ENCODE results near the gene ATG14. TPM values are rescaled to one million over a fixed set of nuclear protein-coding genes. Genes with fewer than 3 reads are reported as not detected.
"Not testable (repeated sequence)": the region's sequence is repeated elsewhere in the genome, so short reads cannot be mapped to it uniquely, and the experiment has no call there.

Gene ATG14
- total RNA-seq, 2 donors from 2014 or later, result 5.4 to 7.2 TPM

DNA sequence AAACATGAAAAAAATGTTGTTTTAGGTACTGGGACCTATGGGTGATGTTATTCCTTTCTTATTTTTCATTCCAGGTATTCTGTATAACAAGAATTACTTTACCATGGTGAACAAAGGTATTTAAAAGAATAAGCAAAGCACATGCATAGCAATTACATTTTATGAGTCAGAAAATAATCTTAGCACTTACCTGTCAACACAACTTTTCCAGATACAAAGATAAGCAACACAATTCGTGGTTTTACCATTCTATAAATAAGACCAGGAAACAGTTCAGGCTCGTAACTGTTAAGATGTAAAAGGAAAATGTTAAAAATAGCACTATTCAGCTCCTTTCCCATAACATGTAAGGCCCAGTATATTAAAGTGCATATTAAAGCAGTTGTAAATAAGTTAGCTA is 12.3 kb upstream of the ATG14 start:
- no peak for DNase-seq
- Histone ChIP-seq H3K9ac (ENCODE audit: low read depth in 2 of 2, low read length in 2 of 2) (no peak overlapping the region), H3K4me1 (no peaks in the 10 kb centered on the region), H3K36me3 (no peaks in the 10 kb centered on the region), H3K27me3 (no peaks in the 10 kb centered on the region), H3K27ac (peak overlapping the region; percentile 3), H3K9me3 (no peaks in the 10 kb centered on the region), H3K4me3 (no peak overlapping the region)
- TF ChIP-seq, protein P1, sequence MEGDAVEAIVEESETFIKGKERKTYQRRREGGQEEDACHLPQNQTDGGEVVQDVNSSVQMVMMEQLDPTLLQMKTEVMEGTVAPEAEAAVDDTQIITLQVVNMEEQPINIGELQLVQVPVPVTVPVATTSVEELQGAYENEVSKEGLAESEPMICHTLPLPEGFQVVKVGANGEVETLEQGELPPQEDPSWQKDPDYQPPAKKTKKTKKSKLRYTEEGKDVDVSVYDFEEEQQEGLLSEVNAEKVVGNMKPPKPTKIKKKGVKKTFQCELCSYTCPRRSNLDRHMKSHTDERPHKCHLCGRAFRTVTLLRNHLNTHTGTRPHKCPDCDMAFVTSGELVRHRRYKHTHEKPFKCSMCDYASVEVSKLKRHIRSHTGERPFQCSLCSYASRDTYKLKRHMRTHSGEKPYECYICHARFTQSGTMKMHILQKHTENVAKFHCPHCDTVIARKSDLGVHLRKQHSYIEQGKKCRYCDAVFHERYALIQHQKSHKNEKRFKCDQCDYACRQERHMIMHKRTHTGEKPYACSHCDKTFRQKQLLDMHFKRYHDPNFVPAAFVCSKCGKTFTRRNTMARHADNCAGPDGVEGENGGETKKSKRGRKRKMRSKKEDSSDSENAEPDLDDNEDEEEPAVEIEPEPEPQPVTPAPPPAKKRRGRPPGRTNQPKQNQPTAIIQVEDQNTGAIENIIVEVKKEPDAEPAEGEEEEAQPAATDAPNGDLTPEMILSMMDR (IDR thresholded peaks at IDR 0.05), result no peak
- intact Hi-C loops (cut with DNase I), result loop anchor here (10.0 kb wide), 1 partner anchor 179 kb away; no protein-coding TSS in a partner anchor

DNA sequence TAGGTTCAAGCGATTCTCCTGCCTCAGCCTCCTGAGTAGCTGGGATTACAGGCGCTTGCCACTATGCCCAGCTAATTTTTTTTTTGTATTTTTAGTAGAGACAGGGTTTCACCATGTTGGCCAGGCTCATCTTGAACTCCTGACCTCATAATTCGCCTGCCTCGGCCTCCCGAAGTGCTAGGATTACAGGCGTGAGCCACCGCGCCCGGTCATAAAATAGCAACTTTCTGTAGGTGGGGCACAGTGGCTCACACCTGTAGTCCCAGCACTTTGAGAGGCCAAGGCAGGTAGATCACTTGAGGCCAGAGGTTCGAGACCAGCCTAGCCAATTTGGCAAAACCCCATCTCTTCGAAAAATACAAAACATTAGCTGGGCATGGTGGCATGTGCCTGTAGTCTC is 10.7 kb upstream of the ATG14 start:
- H3K27me3 ChIP-seq; H3K36me3 ChIP-seq; H3K9ac ChIP-seq (ENCODE audit: low read depth in 2 of 2, low read length in 2 of 2); H3K4me1 ChIP-seq; H3K27ac ChIP-seq; H3K9me3 ChIP-seq; H3K4me3 ChIP-seq: not testable (repeated sequence)
- intact Hi-C loops (cut with DNase I), result loop anchor here (10.0 kb wide), 1 partner anchor 178 kb away; no protein-coding TSS in a partner anchor
- peak; percentile 48 for DNase-seq

DNA sequence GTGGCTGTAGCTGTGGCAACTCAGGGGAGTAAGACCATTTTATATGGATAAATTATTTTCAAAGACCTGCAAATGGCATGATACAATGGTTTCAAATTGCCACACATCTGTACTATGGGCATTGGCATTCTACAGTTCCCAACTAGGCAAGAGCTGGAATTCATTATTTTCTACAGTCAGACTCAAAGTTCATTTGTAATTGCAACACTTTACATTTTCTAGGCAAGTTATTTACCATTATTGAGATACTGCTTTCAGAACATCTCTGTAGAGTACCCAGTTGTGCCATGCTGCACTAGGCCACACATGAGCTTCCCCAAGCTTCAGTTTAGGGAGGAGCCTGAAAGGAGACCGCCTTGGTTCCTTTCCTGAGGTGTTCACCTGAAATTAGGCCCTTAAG is 8.0 kb upstream of the ATG14 start:
- no peak overlapping the region for H3K9ac ChIP-seq (ENCODE audit: low read depth in 2 of 2, low read length in 2 of 2)
- H3K4me3 ChIP-seq, result no peak overlapping the region
- no peak for DNase-seq
- TF ChIP-seq, protein P1 (IDR thresholded peaks at IDR 0.05), result no peak
- no peaks in the 10 kb centered on the region for H3K4me1 ChIP-seq
- intact Hi-C loops (cut with DNase I), result loop anchor here (5.0 to 10.0 kb wide), 3 partner anchors 55 to 175 kb away; partner anchors contain the start of gene FBXO34
- no peak overlapping the region for H3K27ac ChIP-seq
- H3K9me3 ChIP-seq, result no peaks in the 10 kb centered on the region
- no peaks in the 10 kb centered on the region for H3K27me3 ChIP-seq
- no peaks in the 10 kb centered on the region for H3K36me3 ChIP-seq

DNA sequence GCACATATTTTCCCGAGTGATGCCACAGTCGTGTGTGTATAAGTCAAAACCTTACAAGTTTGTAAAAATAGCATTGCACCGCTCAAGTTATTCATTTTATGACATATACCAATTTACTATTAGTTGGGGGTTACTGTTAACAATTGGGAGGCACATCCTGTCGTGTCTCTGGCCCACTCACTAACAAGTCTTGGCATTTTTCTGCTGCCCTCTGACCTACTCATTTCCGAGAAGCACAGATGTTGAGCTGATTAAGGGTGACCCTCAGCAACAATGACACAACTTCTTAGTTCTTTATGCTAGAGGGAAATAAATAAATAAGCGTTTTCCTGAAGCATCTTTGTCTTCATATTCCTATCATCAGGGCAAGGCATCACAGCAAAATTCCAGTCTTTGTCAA is 6.8 kb upstream of the ATG14 start:
- TF ChIP-seq, protein P1 (IDR thresholded peaks at IDR 0.05), result no peak
- Histone ChIP-seq H3K27ac (no peak overlapping the region), H3K9me3 (no peaks in the 10 kb centered on the region), H3K4me3 (no peak overlapping the region), H3K4me1 (no peaks in the 10 kb centered on the region), H3K9ac (ENCODE audit: low read depth in 2 of 2, low read length in 2 of 2) (no peak overlapping the region), H3K36me3 (no peaks in the 10 kb centered on the region), H3K27me3 (no peaks in the 10 kb centered on the region)
- intact Hi-C loops (cut with DNase I), result loop anchor here (5.0 to 10.0 kb wide), 2 partner anchors 54 to 146 kb away; partner anchors contain the start of gene FBXO34
- DNase-seq, result no peak

DNA sequence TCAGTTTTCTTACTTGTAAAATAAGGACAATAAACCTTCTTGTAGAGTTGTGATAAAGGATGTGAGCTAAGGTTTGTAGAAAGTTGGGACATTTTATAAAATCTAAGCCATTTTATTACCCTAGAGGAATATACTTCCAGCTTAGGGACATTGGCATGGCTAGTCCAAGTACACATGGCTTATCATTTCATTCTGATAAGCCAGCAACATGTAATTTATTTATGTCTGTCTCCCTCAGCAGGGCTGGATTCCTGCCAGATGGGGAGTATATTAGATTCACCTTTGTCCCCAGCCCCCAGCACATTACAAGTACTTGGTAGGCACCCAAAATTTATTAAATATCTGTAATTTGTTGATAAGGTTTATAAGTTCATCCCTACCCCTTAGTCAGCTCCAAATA is 6.3 kb upstream of the ATG14 start:
- intact Hi-C loops (cut with DNase I), result loop anchor here (5.0 to 10.0 kb wide), 2 partner anchors 53 to 146 kb away; partner anchors contain the start of gene FBXO34
- no peak for DNase-seq
- Histone ChIP-seq H3K27me3 (no peaks in the 10 kb centered on the region), H3K4me1 (no peaks in the 10 kb centered on the region), H3K9ac (ENCODE audit: low read depth in 2 of 2, low read length in 2 of 2) (no peak overlapping the region), H3K27ac (no peak overlapping the region), H3K36me3 (no peaks in the 10 kb centered on the region), H3K4me3 (no peak overlapping the region), H3K9me3 (no peaks in the 10 kb centered on the region)
- TF ChIP-seq, protein P1 (IDR thresholded peaks at IDR 0.05), result no peak

DNA sequence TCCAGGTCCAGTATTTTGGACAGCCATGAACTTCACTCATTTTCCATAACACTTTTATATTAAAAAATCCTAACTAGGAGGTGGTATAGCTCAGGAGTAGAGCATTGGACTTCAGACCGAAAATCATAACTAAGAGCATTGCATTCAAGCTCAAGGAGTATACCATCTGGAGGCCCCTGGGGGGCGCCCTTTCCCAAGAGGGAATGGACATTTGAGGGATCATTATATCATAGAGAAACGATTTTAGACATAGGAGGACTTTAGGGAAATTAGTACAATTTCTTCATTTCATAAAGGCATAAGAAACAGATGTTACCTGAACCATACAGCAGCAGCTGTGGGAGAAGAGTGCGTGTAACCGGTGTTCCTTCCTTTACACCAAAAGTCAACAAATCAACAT is 5.2 kb upstream of the ATG14 start:
- Histone ChIP-seq H3K9me3 (no peaks in the 10 kb centered on the region), H3K27ac (no peak overlapping the region), H3K4me3 (no peak overlapping the region), H3K4me1 (no peaks in the 10 kb centered on the region), H3K9ac (ENCODE audit: low read depth in 2 of 2, low read length in 2 of 2) (no peak overlapping the region), H3K27me3 (no peaks in the 10 kb centered on the region), H3K36me3 (no peaks in the 10 kb centered on the region)
- TF ChIP-seq, protein P1 (IDR thresholded peaks at IDR 0.05), result peak; percentile 24
- intact Hi-C loops (cut with DNase I), result loop anchor here (5.0 to 10.0 kb wide), 2 partner anchors 52 to 145 kb away; partner anchors contain the start of gene FBXO34
- DNase-seq, result no peak

Data from colonic mucosa (tissue), 4 donors.